ENCODE results near the gene KRTAP27-1. TPM values are rescaled to one million over a fixed set of nuclear protein-coding genes. Genes with fewer than 3 reads are reported as not detected.

KRTAP27-1 gene
- total and polyA plus RNA-seq, 10 of the 15 experiments (the other 5 are each of a cell fraction or from before 2014, with no cell fraction given) = not detected

- TF ChIP-seq BHLHE40 (IDR thresholded peaks at IDR 0.05; ENCODE audit: borderline replicate concordance in 1 of 2, low read depth in 2 of 2, low read length in 1 of 2) (no peak), CBX5 (IDR thresholded peaks at IDR 0.05; ENCODE audit: low read depth) (no peak), JUNB (IDR thresholded peaks at IDR 0.05) (no peak), YY1 (IDR thresholded peaks at IDR 0.05; ENCODE audit: low read depth, low read length) (no peak), CHD2 (IDR thresholded peaks at IDR 0.05; ENCODE audit: borderline replicate concordance, low read depth, low read length) (no peak), ZBED1 (IDR thresholded peaks at IDR 0.05; ENCODE audit: borderline replicate concordance) (no peak)
Observed at GRCh38 chr21:30349572-30349971, 12.1 kb upstream of the KRTAP27-1 start (continued).

- WGBS (ENCODE audit: insufficient coverage, insufficient replicate concordance, low lambda C conversion rate, missing lambda C conversion rate) = 2% methylated on average over 4 of the region's 4 CpGs
- BruUV-seq (replicated peaks) = no TSS peak
- no peaks in the 10 kb centered on the region for H3K27me3 ChIP-seq (replicated peaks in 1 of 2; ENCODE audit: control insufficient read depth in 2 of 2, insufficient read depth in 2 of 2, low read length in 1 of 2)
- no peaks in the 10 kb centered on the region for H4K20me1 ChIP-seq (ENCODE audit: control insufficient read depth, insufficient read depth)
- DNase-seq (ENCODE audit: low read depth, low spot score) (no peak), ATAC-seq (no peak), FAIRE-seq (no peak)
- H3K27ac ChIP-seq (ENCODE audit: control insufficient read depth, insufficient read depth) = no peak within 1 kb of the TSS
- H3K9me3 ChIP-seq (replicated peaks; ENCODE audit: control insufficient read depth, insufficient read depth, low read length) = no peaks in the 10 kb centered on the region
- no peaks in the 10 kb centered on the region for H3K36me3 ChIP-seq (ENCODE audit: control insufficient read depth in 2 of 2, insufficient read depth in 2 of 2, low read length in 1 of 2)
- no peak within 1 kb of the TSS for H3K4me2 ChIP-seq (ENCODE audit: control insufficient read depth, insufficient read depth)
- no peaks in the 10 kb centered on the region for H3K79me2 ChIP-seq (ENCODE audit: control insufficient read depth, insufficient read depth, low read length)
- intact Hi-C loops (cut with micrococcal nuclease; ENCODE audit: unreplicated experiment) (no loop called here), in situ Hi-C loops (cut with MboI) (loop anchor here (10.0 kb wide), 1 partner anchor 1256 kb away; no protein-coding TSS in a partner anchor)
- ChIA-PET POLR2A (no interaction called here), SMC1A (ENCODE audit: uncharacterized antibody, unreplicated experiment) (no interaction called here), RAD21 (ENCODE audit: unreplicated experiment) (no interaction called here), CTCF (interaction anchor here (1.4 kb wide), 1 partner anchor 97 kb away, joined by 3 read pairs; no protein-coding TSS in a partner anchor)
- no peak within 1 kb of the TSS for H3K4me3 ChIP-seq
- TF ChIP-seq PKNOX1 (IDR thresholded peaks at IDR 0.05) = no peak
- TF ChIP-seq PAX8 (IDR thresholded peaks at IDR 0.05) = no peak
- no peak for TF ChIP-seq ZNF592 (IDR thresholded peaks at IDR 0.05)
- no peak for TF ChIP-seq BRCA1 (IDR thresholded peaks at IDR 0.05; ENCODE audit: low read depth, low read length)
- TF ChIP-seq, protein P1, sequence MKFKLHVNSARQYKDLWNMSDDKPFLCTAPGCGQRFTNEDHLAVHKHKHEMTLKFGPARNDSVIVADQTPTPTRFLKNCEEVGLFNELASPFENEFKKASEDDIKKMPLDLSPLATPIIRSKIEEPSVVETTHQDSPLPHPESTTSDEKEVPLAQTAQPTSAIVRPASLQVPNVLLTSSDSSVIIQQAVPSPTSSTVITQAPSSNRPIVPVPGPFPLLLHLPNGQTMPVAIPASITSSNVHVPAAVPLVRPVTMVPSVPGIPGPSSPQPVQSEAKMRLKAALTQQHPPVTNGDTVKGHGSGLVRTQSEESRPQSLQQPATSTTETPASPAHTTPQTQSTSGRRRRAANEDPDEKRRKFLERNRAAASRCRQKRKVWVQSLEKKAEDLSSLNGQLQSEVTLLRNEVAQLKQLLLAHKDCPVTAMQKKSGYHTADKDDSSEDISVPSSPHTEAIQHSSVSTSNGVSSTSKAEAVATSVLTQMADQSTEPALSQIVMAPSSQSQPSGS (IDR thresholded peaks at IDR 0.05; ENCODE audit: low read length) = no peak
- no peak within 1 kb of the TSS for H2AFZ ChIP-seq (ENCODE audit: control insufficient read depth, low read depth, low read length)
- no peak within 1 kb of the TSS for H3K9ac ChIP-seq (ENCODE audit: control insufficient read depth, insufficient read depth, low read length)
- no peaks in the 10 kb centered on the region for H3K4me1 ChIP-seq (ENCODE audit: control insufficient read depth, insufficient read depth, low read length)
Observed at GRCh38 chr21:30348506-30348905, 11.0 kb upstream of the KRTAP27-1 start, which contains the start of gene KRTAP23-1. KRTAP23-1 (minus strand) TSS chr21:30348606; CDS start chr21:30348606, 0 bp downstream.

All from GM12878 (cell line).